ENCODE data around the gene CACNA1A.

CACNA1A gene

GRCh38 chr19:13162724-13163608 is 343.3 kb downstream of the CACNA1A start:
- in situ Hi-C loops (cut with MboI; ENCODE audit: low pct_unique_long_range_greater_than_20kb, low sequenced_read_pairs): no loop called here
- DNase-seq: peak; percentile 97

- DNase-seq: no peak
These were observed 345.7 kb downstream of the CACNA1A start for GRCh38 chr19:13160557-13160956.

GRCh38 chr19:13159713-13160112 is 346.6 kb downstream of the CACNA1A start:
- in situ Hi-C loops (cut with MboI; ENCODE audit: low pct_unique_long_range_greater_than_20kb, low sequenced_read_pairs): no loop called here
- no peak for DNase-seq

More at GRCh38 chr19:13160557-13160956, 345.7 kb downstream of the CACNA1A start:
- in situ Hi-C loops (cut with MboI; ENCODE audit: low pct_unique_long_range_greater_than_20kb, low sequenced_read_pairs): no loop called here

Data from KBM-7 (cell line).